BLaER1 treated with 17β-estradiol and CSF1 and Interleukin-3, amounts not matched to agents 10 nM and 100 nM (cell line): Measurements from ENCODE around the gene CC2D2B.

Experiments
- H3K27ac ChIP-seq, 11 experiments: shearing (Covaris generic); formaldehyde crosslinking; 2 replicates each; pipeline ENCODE4 v1.8.1; 2022
- H3K27me3 ChIP-seq, 11 experiments: shearing (Covaris generic); formaldehyde crosslinking; 2 replicates each; pipeline ENCODE4 v1.8.1; 2022
- H3K36me3 ChIP-seq, 11 experiments: shearing (Covaris generic); formaldehyde crosslinking; 2 replicates each; pipeline ENCODE4 v1.8.1; 2022
- H3K4me1 ChIP-seq, 10 experiments: shearing (Covaris generic); formaldehyde crosslinking; 2 replicates each; pipeline ENCODE4 v1.8.1; 2022
- H3K4me2 ChIP-seq, 11 experiments: shearing (Covaris generic); formaldehyde crosslinking; 2 replicates each; pipeline ENCODE4 v1.8.1; 2022
- H3K4me3 ChIP-seq, 10 experiments: shearing (Covaris generic); formaldehyde crosslinking; 2 replicates each; pipeline ENCODE4 v1.8.1; 2022
- H3K9ac ChIP-seq, 11 experiments: shearing (Covaris generic); formaldehyde crosslinking; 2 replicates each; pipeline ENCODE4 v1.8.1; 2022
- H3K9me3 ChIP-seq, 11 experiments: shearing (Covaris generic); formaldehyde crosslinking; replicated peaks in 1 of 11; 2 replicates each; pipeline ENCODE4 v1.8.1; 2022
- H4K20me1 ChIP-seq, 11 experiments: shearing (Covaris generic); formaldehyde crosslinking; 2 replicates each; pipeline ENCODE4 v1.8.1; 2022
- Cebpa-rat ChIP-seq, 11 experiments: shearing (Covaris generic); IDR thresholded peaks; 2 replicates each; pipeline ENCODE4 v1.8.1; 2022

CC2D2B gene

GRCh38 chr10:96025566-96025965 is 117.8 kb downstream of the CC2D2B start:
- H4K20me1 ChIP-seq, result no peaks in the 10 kb centered on the region
- TF ChIP-seq Cebpa-rat (IDR thresholded peaks at IDR 0.05), result no peak
- no peak overlapping the region for H3K4me2 ChIP-seq
- H3K36me3 ChIP-seq, result no peaks in the 10 kb centered on the region
- H3K9me3 ChIP-seq, result peaks cover 0 to 6% (median 0%) of the 10 kb centered on the region in 11 experiments; a peak in 4 of 22 replicates
- H3K4me3 ChIP-seq, result no peak overlapping the region
- H3K4me1 ChIP-seq, result no peaks in the 10 kb centered on the region
- H3K9ac ChIP-seq, result no peak overlapping the region
- no peaks in the 10 kb centered on the region for H3K27me3 ChIP-seq
- H3K27ac ChIP-seq, result no peak overlapping the region

DNA sequence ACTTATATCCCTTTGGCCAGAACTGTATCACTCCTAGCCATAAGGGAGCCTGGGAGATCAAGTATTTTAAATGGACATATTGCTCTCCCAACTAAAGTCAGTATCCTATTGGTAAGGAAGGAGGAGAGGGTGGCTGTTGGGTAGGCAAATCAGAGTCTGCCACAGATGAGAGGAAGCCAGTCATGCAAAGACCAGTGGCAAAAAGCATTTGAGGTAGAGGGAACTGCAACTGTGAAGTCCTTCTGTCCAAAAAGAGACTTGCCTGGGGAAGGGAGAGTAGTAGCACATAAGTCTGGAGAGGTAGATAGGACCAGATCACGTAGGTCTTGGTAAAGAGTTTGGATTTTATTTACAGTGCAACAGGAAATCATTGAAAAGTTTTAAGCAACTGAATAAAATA is 126.8 kb downstream of the CC2D2B start:
- TF ChIP-seq Cebpa-rat (IDR thresholded peaks at IDR 0.05), result no peak
- Histone ChIP-seq H3K27me3 (no peaks in the 10 kb centered on the region), H3K9me3 (peaks cover 9 to 23% (median 12%) of the 10 kb centered on the region in 11 experiments; a peak in 19 of 22 replicates), H3K27ac (no peak overlapping the region), H3K36me3 (no peaks in the 10 kb centered on the region), H4K20me1 (no peaks in the 10 kb centered on the region), H3K4me1 (no peaks in the 10 kb centered on the region), H3K4me2 (no peak overlapping the region), H3K4me3 (no peak overlapping the region), H3K9ac (no peak overlapping the region)

DNA sequence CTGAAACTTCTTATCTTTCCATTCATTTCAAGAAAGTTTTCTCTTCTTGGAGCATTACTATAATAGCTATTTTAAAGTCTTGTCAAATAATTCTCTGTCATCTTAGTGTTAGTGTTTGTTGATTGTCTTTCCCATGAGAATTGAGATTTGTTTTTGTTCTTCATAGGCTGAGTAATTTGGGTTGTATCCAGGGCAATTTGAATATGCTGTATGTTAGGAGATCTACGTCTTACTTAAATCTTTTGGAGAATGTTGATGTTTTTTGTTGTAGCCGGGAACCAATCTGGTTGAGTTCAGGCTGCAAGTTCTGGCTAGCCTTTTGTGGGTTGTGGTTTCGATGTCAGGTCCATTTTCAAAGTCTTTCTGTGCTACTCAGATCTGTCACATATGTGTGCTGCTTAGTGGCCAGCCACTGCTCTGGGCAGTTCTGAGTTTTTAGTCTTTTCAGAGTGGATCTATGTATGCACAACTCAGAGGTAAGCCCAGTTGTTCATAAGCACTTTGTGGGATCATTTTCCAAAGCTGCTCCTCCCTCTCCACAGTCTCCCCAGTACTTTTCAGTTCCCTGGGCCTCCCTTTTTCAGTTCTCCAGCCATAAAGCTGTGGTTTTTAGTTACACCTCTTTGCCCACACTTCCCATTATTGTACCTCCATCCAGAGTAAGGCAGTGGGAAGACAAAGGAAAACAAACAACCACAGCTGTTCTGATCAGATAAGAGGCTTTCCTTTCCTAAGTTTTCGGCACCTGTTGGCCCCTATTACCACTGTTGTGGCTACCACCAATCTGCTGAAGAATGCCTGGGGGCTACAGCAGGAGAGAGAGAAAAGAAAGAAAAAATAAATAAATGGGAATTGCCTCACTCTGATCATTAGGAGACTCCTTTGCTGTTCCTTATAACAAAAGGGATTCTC is 131.0 kb downstream of the CC2D2B start:
- Histone ChIP-seq H3K4me1 (peaks cover 10 to 12% (median 11%) of the 10 kb centered on the region in 10 experiments), H3K27me3 (no peaks in the 10 kb centered on the region), H3K4me2 (no peak overlapping the region), H3K27ac (no peak overlapping the region), H4K20me1 (no peaks in the 10 kb centered on the region), H3K4me3 (no peak overlapping the region), H3K9ac (no peak overlapping the region), H3K36me3 (no peaks in the 10 kb centered on the region), H3K9me3 (peaks cover 9 to 23% (median 12%) of the 10 kb centered on the region in 11 experiments; a peak in 19 of 22 replicates)
- no peak for TF ChIP-seq Cebpa-rat (IDR thresholded peaks at IDR 0.05)

DNA sequence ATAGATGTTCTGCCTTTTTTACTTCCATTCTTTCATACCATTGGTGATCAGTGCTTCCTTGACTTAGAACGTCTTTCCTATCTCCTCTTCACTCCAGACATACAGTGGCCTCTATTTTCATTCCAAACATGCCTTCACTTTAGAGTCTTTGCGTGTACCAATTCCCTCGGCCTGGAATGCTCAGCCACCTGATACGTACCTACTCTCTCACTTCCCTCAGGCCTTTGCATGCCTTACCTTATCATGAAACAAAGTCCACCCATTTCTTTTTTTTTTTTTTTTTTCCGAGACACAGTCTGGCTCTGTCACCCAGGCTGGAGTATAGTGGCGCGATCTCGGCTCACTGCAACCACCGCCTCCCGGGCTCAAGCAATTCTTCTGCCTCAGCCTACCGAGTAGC is 133.4 kb downstream of the CC2D2B start:
- no peak overlapping the region for H3K4me2 ChIP-seq
- no peak overlapping the region for H3K4me3 ChIP-seq
- H3K36me3 ChIP-seq, result peaks cover 0 to 6% (median 6%) of the 10 kb centered on the region in 11 experiments; a peak in 8 of 22 replicates
- peaks cover 17 to 23% (median 22%) of the 10 kb centered on the region in 10 experiments for H3K4me1 ChIP-seq
- H4K20me1 ChIP-seq, result peaks cover 0 to 21% (median 8%) of the 10 kb centered on the region in 11 experiments; a peak in 13 of 22 replicates
- no peak overlapping the region for H3K27ac ChIP-seq
- no peak overlapping the region for H3K9ac ChIP-seq
- no peak for TF ChIP-seq Cebpa-rat (IDR thresholded peaks at IDR 0.05)
- peaks cover 2 to 12% (median 8%) of the 10 kb centered on the region in 11 experiments; a peak in 17 of 22 replicates for H3K9me3 ChIP-seq
- no peaks in the 10 kb centered on the region for H3K27me3 ChIP-seq

GRCh38 chr10:96043033-96043892 is 135.5 kb downstream of the CC2D2B start, which contains the start of gene CCNJ:
CCNJ (plus strand) TSS chr10:96043583; CDS start chr10:96044394, 811 bp downstream.
- H3K9me3 ChIP-seq, result no peaks in the 10 kb centered on the region
- H3K9ac ChIP-seq, result peak within 1 kb of the TSS; percentile 92 to 99 (median 97)
- H3K4me1 ChIP-seq, result peaks cover 25 to 43% (median 36%) of the 10 kb centered on the region in 10 experiments
- peaks cover 10 to 27% (median 26%) of the 10 kb centered on the region in 11 experiments; a peak in 21 of 22 replicates for H3K36me3 ChIP-seq
- no peaks in the 10 kb centered on the region for H3K27me3 ChIP-seq
- H3K27ac ChIP-seq, result peak within 1 kb of the TSS; percentile 89 to 99 (median 96)
- H3K4me2 ChIP-seq, result peak within 1 kb of the TSS; percentile 82 to 97 (median 90)
- H4K20me1 ChIP-seq, result peaks cover 16 to 42% (median 29%) of the 10 kb centered on the region in 11 experiments; a peak in 18 of 22 replicates
- H3K4me3 ChIP-seq, result peak within 1 kb of the TSS; percentile 70 to 93 (median 84)
- TF ChIP-seq Cebpa-rat (IDR thresholded peaks at IDR 0.05), result no peak

- TF ChIP-seq Cebpa-rat (IDR thresholded peaks at IDR 0.05), result no peak
- Histone ChIP-seq H3K4me2 (peak overlapping the region; percentile 82 to 97 (median 90)), H3K27me3 (no peaks in the 10 kb centered on the region), H3K9ac (peak overlapping the region; percentile 92 to 99 (median 97)), H3K27ac (peak overlapping the region; percentile 89 to 99 (median 96)), H3K9me3 (no peaks in the 10 kb centered on the region), H3K4me3 (peak overlapping the region; percentile 70 to 93 (median 84)), H4K20me1 (peaks cover 16 to 51% (median 38%) of the 10 kb centered on the region in 11 experiments; a peak in 19 of 22 replicates), H3K36me3 (peaks cover 19 to 36% (median 34%) of the 10 kb centered on the region in 11 experiments; a peak in 21 of 22 replicates), H3K4me1 (peaks cover 25 to 51% (median 44%) of the 10 kb centered on the region in 10 experiments)
Observed at GRCh38 chr10:96043893-96044715, 136.3 kb downstream of the CC2D2B start.

DNA sequence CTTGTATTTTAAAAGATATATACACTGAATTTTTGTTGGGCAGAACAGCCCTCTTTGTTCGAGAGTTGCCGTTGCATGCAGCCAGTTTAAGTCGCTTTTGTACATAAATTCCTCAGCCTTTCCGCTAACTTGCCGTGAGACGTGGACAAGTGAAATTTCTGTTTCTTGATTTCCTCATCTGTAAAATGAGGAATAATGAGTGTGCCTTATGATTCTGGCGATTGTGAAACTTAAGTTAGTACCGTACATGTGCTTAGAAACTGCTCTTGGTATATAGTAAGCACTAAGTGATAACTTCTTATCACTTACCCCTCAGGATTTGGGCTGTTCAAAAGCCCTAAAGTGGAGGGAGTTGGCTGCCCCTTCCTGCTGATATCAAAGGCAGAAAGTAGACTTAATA is 137.0 kb downstream of the CC2D2B start:
- Histone ChIP-seq H3K4me3 (peak overlapping the region; percentile 70 to 93 (median 84)), H3K36me3 (peaks cover 20 to 42% (median 39%) of the 10 kb centered on the region in 11 experiments; a peak in 21 of 22 replicates), H3K9me3 (no peaks in the 10 kb centered on the region), H3K4me1 (peaks cover 25 to 54% (median 44%) of the 10 kb centered on the region in 10 experiments), H3K4me2 (peak overlapping the region; percentile 82 to 97 (median 90)), H3K9ac (peak overlapping the region; percentile 92 to 99 (median 97)), H3K27me3 (no peaks in the 10 kb centered on the region), H4K20me1 (peaks cover 16 to 57% (median 44%) of the 10 kb centered on the region in 11 experiments; a peak in 19 of 22 replicates), H3K27ac (peak overlapping the region; percentile 89 to 99 (median 96))
- 0 out of 22 replicates have a peak, but pooled peaks of 2 of the 11 experiments have one; percentile 18 to 24 for TF ChIP-seq Cebpa-rat (IDR thresholded peaks at IDR 0.05)
